ENCODE results near the gene TEK. TPM values are rescaled to one million over a fixed set of nuclear protein-coding genes. Genes with fewer than 3 reads are reported as not detected.
A peak's percentile ranks its signal among the peaks of the same experiment; 100 is the strongest.
"Not testable (repeated sequence)": the region's sequence is repeated elsewhere in the genome, so short reads cannot be mapped to it uniquely, and the experiment has no call there.

The TEK gene
- total and polyA plus RNA-seq, 2 experiments from 2014 or later: 0.60 to 1.4 TPM

- H3K27me3 ChIP-seq: no peaks in the 10 kb centered on the region
These were observed 18.8 kb upstream of the TEK start for GRCh38 chr9:27090231-27090630.

GRCh38 chr9:27090711-27091110 is 18.3 kb upstream of the TEK start:
- TF ChIP-seq CTCF (IDR thresholded peaks at IDR 0.05; ENCODE audit: low read depth, low read length): no peak
- Histone ChIP-seq H3K4me1 (ENCODE audit: low read depth) (no peaks in the 10 kb centered on the region), H3K9me3 (ENCODE audit: low read depth) (no peaks in the 10 kb centered on the region), H3K27me3 (no peaks in the 10 kb centered on the region), H3K27ac (no peak overlapping the region), H3K4me3 (no peak overlapping the region), H3K36me3 (no peaks in the 10 kb centered on the region)
- no peak for DNase-seq (ENCODE audit: low read depth in 1 of 2, low spot score in 1 of 2)

More at GRCh38 chr9:27090231-27090630, 18.8 kb upstream of the TEK start:
- no peak for DNase-seq (ENCODE audit: low read depth in 1 of 2, low spot score in 1 of 2)
- Histone ChIP-seq H3K9me3 (ENCODE audit: low read depth) (no peaks in the 10 kb centered on the region), H3K4me1 (ENCODE audit: low read depth) (no peaks in the 10 kb centered on the region), H3K36me3 (no peaks in the 10 kb centered on the region), H3K4me3 (no peak overlapping the region), H3K27ac (no peak overlapping the region)
- no peak for TF ChIP-seq CTCF (IDR thresholded peaks at IDR 0.05; ENCODE audit: low read depth, low read length)

- not testable (repeated sequence) for H3K27me3 ChIP-seq
These were observed 16.5 kb upstream of the TEK start for GRCh38 chr9:27092496-27092895.

GRCh38 chr9:27093384-27094067 is 15.5 kb upstream of the TEK start:
- not testable (repeated sequence) for H3K27me3 ChIP-seq; DNase-seq (ENCODE audit: low read depth in 1 of 2, low spot score in 1 of 2); H3K36me3 ChIP-seq; H3K9me3 ChIP-seq (ENCODE audit: low read depth); H3K4me1 ChIP-seq (ENCODE audit: low read depth); H3K4me3 ChIP-seq; H3K27ac ChIP-seq

More at GRCh38 chr9:27092496-27092895, 16.5 kb upstream of the TEK start:
- H3K4me1 ChIP-seq (ENCODE audit: low read depth); H3K4me3 ChIP-seq; DNase-seq (ENCODE audit: low read depth in 1 of 2, low spot score in 1 of 2); H3K36me3 ChIP-seq; H3K9me3 ChIP-seq (ENCODE audit: low read depth); H3K27ac ChIP-seq: not testable (repeated sequence)

GRCh38 chr9:27094640-27095298 is 14.3 kb upstream of the TEK start:
- no peak overlapping the region for H3K4me3 ChIP-seq
- no peaks in the 10 kb centered on the region for H3K4me1 ChIP-seq (ENCODE audit: low read depth)
- no peak for TF ChIP-seq CTCF (IDR thresholded peaks at IDR 0.05; ENCODE audit: low read depth, low read length)
- no peak overlapping the region for H3K27ac ChIP-seq
- H3K9me3 ChIP-seq (ENCODE audit: low read depth): no peaks in the 10 kb centered on the region
- no peaks in the 10 kb centered on the region for H3K36me3 ChIP-seq
- peak; percentile 17 to 54 for DNase-seq (ENCODE audit: low read depth in 1 of 2, low spot score in 1 of 2)
- H3K27me3 ChIP-seq: no peaks in the 10 kb centered on the region

- TF ChIP-seq CTCF (IDR thresholded peaks at IDR 0.05; ENCODE audit: low read depth, low read length): no peak
- H3K4me3 ChIP-seq: no peak overlapping the region
- no peak for DNase-seq (ENCODE audit: low read depth in 1 of 2, low spot score in 1 of 2)
These were observed 1.8 kb upstream of the TEK start for GRCh38 chr9:27107241-27107640.

More at GRCh38 chr9:27107241-27107640, 1.8 kb upstream of the TEK start:
- Histone ChIP-seq H3K36me3 (no peaks in the 10 kb centered on the region), H3K9me3 (ENCODE audit: low read depth) (no peaks in the 10 kb centered on the region), H3K27me3 (no peaks in the 10 kb centered on the region), H3K4me1 (ENCODE audit: low read depth) (no peaks in the 10 kb centered on the region), H3K27ac (no peak overlapping the region)
